BJ (cell line): ENCODE data around the gene SLC26A8. TPM values are rescaled to one million over a fixed set of nuclear protein-coding genes. Genes with fewer than 3 reads are reported as not detected.

Experiments
- CTCF ChIA-PET: fragments of 350-600 bp; formaldehyde crosslinking; extraction: SDS; loops from one replicate; lab custom pipeline; 2021; ENCODE audit warnings: antibody characterized with exemption, inconsistent platforms; lab: Yijun Ruan, JAX
- POLR2A ChIA-PET: fragments of 300-600 bp; sonication (Branson Sonifier 250); formaldehyde crosslinking; extraction: SDS; loops from one replicate; lab custom pipeline; 2021; ENCODE audit warnings: antibody characterized with exemption; lab: Charles Lee
- DNase-seq: peaks from one replicate; pipeline ENCODE4 v3.0.0-alpha.2; 2011; ENCODE audit warnings: low read depth
- H3K27me3 ChIP-seq: 2 replicates; pipeline ENCODE4 v1.6.0; 2011; ENCODE audit warnings: low read length; ENCODE audit not compliant: control insufficient read depth, insufficient read depth
- H3K36me3 ChIP-seq: 2 replicates; pipeline ENCODE4 v1.5.1; 2011; ENCODE audit warnings: low read length; ENCODE audit not compliant: control insufficient read depth, insufficient read depth
- H3K4me3 ChIP-seq: 2 replicates; pipeline ENCODE4 v1.5.1; 2011; ENCODE audit warnings: low read depth, mild to moderate bottlenecking, control low read depth, low read length
- CTCF ChIP-seq: IDR thresholded peaks from 2 replicates; pipeline ENCODE4 v1.5.1; 2011; ENCODE audit warnings: low read depth, mild to moderate bottlenecking, control low read depth, inconsistent platforms, low read length, moderate library complexity; ENCODE audit not compliant: insufficient read depth
- polyA plus RNA-seq: library from polyadenylated mRNA; depleted of rRNA; stranded (reverse); fragments of >200 nt; gene quantifications from 2 replicates; pipeline ENCODE4 v1.2.3, GENCODE V29; 2011; rRNA removed

SLC26A8 gene
- polyA plus RNA-seq, 1 experiment: not detected

DNA sequence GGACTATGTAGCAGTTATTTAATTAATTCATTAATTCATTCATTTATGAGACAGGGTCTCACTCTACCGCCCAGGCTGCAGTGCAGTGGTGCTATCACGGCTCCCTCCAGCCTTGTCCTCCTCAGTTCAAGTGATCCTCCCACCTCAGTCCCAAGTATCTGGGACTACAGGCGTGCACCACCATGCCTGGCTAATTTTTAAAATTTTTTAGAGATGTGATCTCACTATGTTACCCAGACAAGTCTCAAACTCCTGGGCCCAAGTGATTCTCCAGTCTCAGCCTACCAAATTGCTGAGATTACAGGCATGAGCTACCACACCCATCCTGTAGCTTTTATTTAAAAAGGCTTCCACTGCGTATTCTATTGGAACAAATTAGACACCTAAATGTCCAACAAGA is 127.0 kb downstream of the SLC26A8 start:
- DNase-seq: no peak
- Histone ChIP-seq H3K4me3 (no peak overlapping the region), H3K27me3 (no peaks in the 10 kb centered on the region), H3K36me3 (no peaks in the 10 kb centered on the region)
- ChIA-PET CTCF (no interaction called here), POLR2A (no interaction called here)
- TF ChIP-seq CTCF: no peak

DNA sequence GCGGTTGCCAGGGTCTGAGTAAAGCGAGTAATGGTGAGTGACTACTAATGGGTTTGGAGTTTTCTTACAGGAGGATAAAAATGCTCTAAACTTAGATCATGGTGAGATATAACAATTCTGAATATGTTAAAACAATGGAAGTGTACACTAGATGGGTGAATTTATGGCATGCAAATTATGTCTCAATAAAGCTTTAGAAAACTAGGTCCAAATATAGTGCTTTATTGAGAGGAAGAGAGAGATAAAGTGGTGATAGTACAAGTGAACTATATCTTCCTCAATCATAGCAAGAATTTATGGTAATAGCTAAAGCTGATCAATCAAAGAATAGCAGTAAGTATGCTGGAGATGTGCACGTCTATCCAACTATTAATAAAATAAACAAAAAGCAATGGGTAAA is 127.4 kb downstream of the SLC26A8 start:
- POLR2A ChIA-PET: no interaction called here
- CTCF ChIA-PET: no interaction called here

GRCh38 chr6:35896228-35896627 is 128.2 kb downstream of the SLC26A8 start:
- no peaks in the 10 kb centered on the region for H3K27me3 ChIP-seq
- TF ChIP-seq CTCF: no peak
- H3K4me3 ChIP-seq: no peak overlapping the region
- no peak for DNase-seq
- ChIA-PET POLR2A (no interaction called here), CTCF (no interaction called here)
- H3K36me3 ChIP-seq: no peaks in the 10 kb centered on the region

More for the DNA sequence above, 127.4 kb downstream of the SLC26A8 start:
- Histone ChIP-seq H3K36me3 (no peaks in the 10 kb centered on the region), H3K27me3 (no peaks in the 10 kb centered on the region), H3K4me3 (no peak overlapping the region)
- no peak for DNase-seq
- no peak for TF ChIP-seq CTCF

DNA sequence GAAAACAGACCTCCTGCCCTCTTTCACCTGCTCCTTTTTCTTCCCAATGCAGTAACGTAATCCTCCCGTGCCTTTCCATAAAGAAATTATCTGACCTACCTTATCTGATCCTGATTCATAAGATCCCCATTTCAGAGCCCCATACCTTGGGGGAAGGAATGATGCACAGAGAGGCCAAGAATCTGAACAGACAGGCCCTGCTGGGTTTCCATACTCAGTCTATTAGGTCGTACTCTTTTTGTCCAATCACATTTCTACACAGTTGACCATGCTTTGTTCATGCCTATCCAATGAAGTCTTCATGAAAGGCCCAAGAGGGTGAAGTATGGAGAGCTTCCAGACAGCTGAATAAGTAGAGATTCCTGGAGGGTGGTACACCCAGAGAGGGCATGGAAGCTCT is 128.9 kb downstream of the SLC26A8 start:
- no peak for DNase-seq
- POLR2A ChIA-PET: no interaction called here
- H3K36me3 ChIP-seq: no peaks in the 10 kb centered on the region
- H3K4me3 ChIP-seq: no peak overlapping the region
- CTCF ChIA-PET: no interaction called here
- no peaks in the 10 kb centered on the region for H3K27me3 ChIP-seq
- TF ChIP-seq CTCF: no peak

- DNase-seq: no peak
- ChIA-PET CTCF (no interaction called here), POLR2A (no interaction called here)
- no peaks in the 10 kb centered on the region for H3K36me3 ChIP-seq
- no peaks in the 10 kb centered on the region for H3K27me3 ChIP-seq
- no peak overlapping the region for H3K4me3 ChIP-seq
- no peak for TF ChIP-seq CTCF
These were observed 129.7 kb downstream of the SLC26A8 start for GRCh38 chr6:35894776-35895175.

Other genes with a start within 250 kb of the SLC26A8 start
- not detected in 2 replicates for gene CLPSL2, start 248.0 kb downstream of the SLC26A8 start, polyA plus RNA-seq
- not detected in 2 replicates for gene CLPSL1, start 243.6 kb downstream of the SLC26A8 start, polyA plus RNA-seq
- gene CLPS, start 227.3 kb downstream of the SLC26A8 start, polyA plus RNA-seq: not detected in 2 replicates
- gene LHFPL5, start 219.3 kb downstream of the SLC26A8 start, polyA plus RNA-seq: not detected in 2 replicates
- 12.6 and 26.0 TPM in 2 replicates for gene SRPK1, start 103.5 kb downstream of the SLC26A8 start, polyA plus RNA-seq
- gene MAPK14, start 3.2 kb upstream of the SLC26A8 start, polyA plus RNA-seq: 33.9 and 53.0 TPM in 2 replicates
- 2.8 and 3.8 TPM in 2 replicates for gene MAPK13, start 105.9 kb upstream of the SLC26A8 start, polyA plus RNA-seq
- 9.2 and 13.2 TPM in 2 replicates for gene BRPF3, start 172.1 kb upstream of the SLC26A8 start, polyA plus RNA-seq
- gene PNPLA1, start 245.4 kb upstream of the SLC26A8 start, polyA plus RNA-seq: not detected in 2 replicates